Vagina (tissue), 2 donors: Measurements from ENCODE around the gene C19orf67.

ENCODE experiments used
- CTCF ChIP-seq, 3 experiments: fragments of 450-650 bp in 2 of 3; fragments of 200-600 bp in 1 of 3; sonication (generic) in 1 of 3; IDR thresholded peaks; one replicate each; pipeline ENCODE4 v1.5.1; 2017 to 2019; ENCODE audit warnings: antibody characterized with exemption in 3 of 3, mild to moderate bottlenecking in 2 of 3, moderate library complexity in 2 of 3
- POLR2A ChIP-seq, 2 donors: fragments of 450-650 bp; IDR thresholded peaks; one replicate each; pipeline ENCODE4 v1.6.1; 2017; ENCODE audit warnings: antibody characterized with exemption in 2 of 2, mild to moderate bottlenecking in 2 of 2, moderate library complexity in 2 of 2
- POLR2AphosphoS5 ChIP-seq, 2 donors: sonication (generic); formaldehyde crosslinking; IDR thresholded peaks; one replicate each; pipeline ENCODE4 v1.9.0; 2017; ENCODE audit warnings: antibody characterized with exemption in 2 of 2, mild to moderate bottlenecking in 2 of 2, low read depth in 1 of 2; ENCODE audit not compliant: insufficient read depth in 1 of 2

- TF ChIP-seq CTCF (IDR thresholded peaks at IDR 0.05), result no peak
- no peak for TF ChIP-seq POLR2A (IDR thresholded peaks at IDR 0.05)
- TF ChIP-seq POLR2AphosphoS5 (IDR thresholded peaks at IDR 0.05; ENCODE audit: insufficient read depth in 1 of 2, low read depth in 1 of 2), result no peak
Observed at GRCh38 chr19:14107581-14108461, 22.2 kb upstream of the C19orf67 start.
